H9 (cell line): ENCODE data around the gene ZNRF3. TPM values are rescaled to one million over a fixed set of nuclear protein-coding genes. Genes with fewer than 3 reads are reported as not detected.
A peak's percentile ranks its signal among the peaks of the same experiment; 100 is the strongest.

Experiments
- DNase-seq: peaks from one replicate; pipeline ENCODE4 v3.0.0-alpha.2; 2017
- H2AFZ ChIP-seq: one replicate; pipeline ENCODE4 v1.6.1; 2013; ENCODE audit warnings: mild to moderate bottlenecking, low read length, control low read depth, moderate library complexity
- H2AK5ac ChIP-seq: 2 replicates; pipeline ENCODE4 v1.6.1; 2013; ENCODE audit warnings: low read length, control low read depth, mixed read lengths; ENCODE audit not compliant: insufficient read length
- H2BK120ac ChIP-seq: one replicate; pipeline ENCODE4 v1.6.1; 2013; ENCODE audit warnings: low read depth, mild to moderate bottlenecking, low read length, control low read depth, inconsistent platforms; ENCODE audit not compliant: poor library complexity, severe bottlenecking
- H2BK12ac ChIP-seq: 2 replicates; pipeline ENCODE4 v1.6.1; 2013; ENCODE audit warnings: low read length, control low read depth, mixed read lengths, low read depth; ENCODE audit not compliant: insufficient read length
- H2BK15ac ChIP-seq: 2 replicates; pipeline ENCODE4 v1.6.1; 2013; ENCODE audit warnings: low read depth, low read length, control low read depth
- H2BK20ac ChIP-seq: one replicate; pipeline ENCODE4 v1.6.1; 2013; ENCODE audit warnings: low read depth, mild to moderate bottlenecking, low read length, control low read depth, inconsistent platforms; ENCODE audit not compliant: poor library complexity, severe bottlenecking
- H2BK5ac ChIP-seq: 2 replicates; pipeline ENCODE4 v1.6.1; 2013; ENCODE audit warnings: low read length, control low read depth, mixed read lengths; ENCODE audit not compliant: insufficient read length
- H3K14ac ChIP-seq: 2 replicates; pipeline ENCODE4 v1.6.1; 2013; ENCODE audit warnings: low read length, control low read depth; ENCODE audit not compliant: insufficient read depth
- H3K18ac ChIP-seq: 2 replicates; pipeline ENCODE4 v1.6.1; 2013; ENCODE audit warnings: low read depth, mild to moderate bottlenecking, mixed read lengths, low read length, control low read depth; ENCODE audit not compliant: insufficient read length
- H3K23ac ChIP-seq: 2 replicates; pipeline ENCODE4 v1.6.1; 2013; ENCODE audit warnings: low read length, control low read depth, mixed read lengths, low read depth; ENCODE audit not compliant: insufficient read length
- H3K23me2 ChIP-seq: 2 replicates; pipeline ENCODE4 v1.6.1; 2013; ENCODE audit warnings: low read depth, mild to moderate bottlenecking, mixed read lengths, low read length, control low read depth; ENCODE audit not compliant: insufficient read length, poor library complexity, severe bottlenecking
- H3K27ac ChIP-seq: 2 replicates; pipeline ENCODE4 v1.5.1; 2013; ENCODE audit warnings: low read length, control low read depth, mixed read lengths, low read depth; ENCODE audit not compliant: insufficient read length
- H3K27me3 ChIP-seq: 2 replicates; pipeline ENCODE4 v1.6.1; 2013; ENCODE audit warnings: low read length, control low read depth, inconsistent platforms; ENCODE audit not compliant: insufficient read depth
- H3K4ac ChIP-seq: 2 replicates; pipeline ENCODE4 v1.6.1; 2013; ENCODE audit warnings: low read depth, mild to moderate bottlenecking, control low read depth, inconsistent platforms, low read length, moderate library complexity
- H3K4me1 ChIP-seq: 2 replicates; pipeline ENCODE4 v1.6.1; 2013; ENCODE audit warnings: low read length, control low read depth, inconsistent platforms; ENCODE audit not compliant: insufficient read depth
- H3K4me2 ChIP-seq: 2 replicates; pipeline ENCODE4 v1.6.1; 2013; ENCODE audit warnings: low read length, control low read depth, mixed read lengths; ENCODE audit not compliant: insufficient read length, insufficient read depth
- H3K56ac ChIP-seq: 2 replicates; pipeline ENCODE4 v1.6.1; 2013; ENCODE audit warnings: low read depth, mild to moderate bottlenecking, mixed read lengths, low read length, control low read depth; ENCODE audit not compliant: insufficient read length
- H3K79me1 ChIP-seq: 2 replicates; pipeline ENCODE4 v1.6.1; 2013; ENCODE audit warnings: low read depth, mild to moderate bottlenecking, moderate library complexity, low read length, control low read depth, inconsistent platforms; ENCODE audit not compliant: insufficient read depth, poor library complexity, severe bottlenecking
- H3K79me2 ChIP-seq: 2 replicates; pipeline ENCODE4 v1.6.1; 2013; ENCODE audit warnings: low read length, control low read depth, inconsistent platforms; ENCODE audit not compliant: insufficient read depth
- H3K9ac ChIP-seq: 2 replicates; pipeline ENCODE4 v1.6.1; 2013; ENCODE audit warnings: low read length, control low read depth, mixed read lengths; ENCODE audit not compliant: insufficient read length; ENCODE audit errors: extremely low read depth
- H3K9me3 ChIP-seq: one replicate; pipeline ENCODE4 v1.6.1; 2013; ENCODE audit warnings: low read depth, low read length, inconsistent platforms; ENCODE audit not compliant: control insufficient read depth
- H3T11ph ChIP-seq: one replicate; pipeline ENCODE4 v1.6.1; 2013; ENCODE audit warnings: mild to moderate bottlenecking, low read length, control low read depth, inconsistent platforms
- H4K20me1 ChIP-seq: one replicate; pipeline ENCODE4 v1.6.1; 2013; ENCODE audit not compliant: control insufficient read depth, insufficient read length, insufficient read depth
- H4K5ac ChIP-seq: 2 replicates; pipeline ENCODE4 v1.6.1; 2013; ENCODE audit warnings: low read depth, mild to moderate bottlenecking, mixed read lengths, low read length, control low read depth; ENCODE audit not compliant: insufficient read length
- H4K8ac ChIP-seq: replicated peaks from 2 replicates; pipeline ENCODE4 v1.6.1; 2013; ENCODE audit warnings: low read length, control low read depth, mixed read lengths, low read depth; ENCODE audit not compliant: insufficient read length
- H4K91ac ChIP-seq: 2 replicates; pipeline ENCODE4 v1.6.1; 2013; ENCODE audit warnings: low read depth, mild to moderate bottlenecking, moderate library complexity, mixed read lengths, low read length, control low read depth; ENCODE audit not compliant: insufficient read length
- H3K27ac Mint-ChIP-seq, 3 experiments: 2 replicates in 2 of 3; 3 replicates in 1 of 3; pipeline ENCODE4 v1.8.0; 2020 to 2021; ENCODE audit warnings: mixed read lengths in 3 of 3, mild to moderate bottlenecking in 1 of 3, moderate library complexity in 1 of 3
- H3K27me3 Mint-ChIP-seq: 2 replicates; pipeline ENCODE4 v1.8.0; 2021; ENCODE audit warnings: low read depth, mild to moderate bottlenecking, moderate library complexity, mixed read lengths
- H3K36me3 Mint-ChIP-seq, 3 experiments: 2 replicates in 2 of 3; 3 replicates in 1 of 3; pipeline ENCODE4 v1.8.0; 2020 to 2021; ENCODE audit warnings: low read depth in 3 of 3, mixed read lengths in 3 of 3; ENCODE audit not compliant: insufficient read depth in 1 of 3
- H3K4me1 Mint-ChIP-seq, 2 experiments: 2 replicates each; pipeline ENCODE4 v1.8.0; 2020; ENCODE audit warnings: mixed read lengths in 2 of 2
- H3K4me3 Mint-ChIP-seq, 2 experiments: 2 replicates in 1 of 2; 3 replicates in 1 of 2; pipeline ENCODE4 v1.8.0; 2020 to 2021; ENCODE audit warnings: mild to moderate bottlenecking in 2 of 2, mixed read lengths in 2 of 2, moderate library complexity in 1 of 2
- H3K9me3 Mint-ChIP-seq, 2 experiments: 2 replicates in 1 of 2; 3 replicates in 1 of 2; pipeline ENCODE4 v1.8.0; 2020; ENCODE audit warnings: mild to moderate bottlenecking in 2 of 2, mixed read lengths in 2 of 2, moderate library complexity in 1 of 2
- CTCF ChIP-seq: fragments of 200-600 bp; sonication (generic); conservative IDR thresholded peaks from 3 replicates; pipeline ENCODE4 v1.8.0; 2021; ENCODE audit warnings: antibody characterized with exemption, mild to moderate bottlenecking
- WGBS: extraction: QIAGEN DNeasy Blood & Tissue Kit; methylation state at CpG from one replicate; pipeline ENCODE4 v1.1.7; 2013; ENCODE audit warnings: missing lambda C conversion rate, low lambda C conversion rate, mixed read lengths; ENCODE audit not compliant: insufficient read length; ENCODE audit errors: extremely low coverage; 5-methylcytosine and 5-hydroxymethylcytosine counted together
- total RNA-seq: library from RNA; stranded (reverse); gene quantifications from 2 replicates; pipeline ENCODE4 v1.2.1, GENCODE V29; 2021

The ZNRF3 gene
- total RNA-seq, 1 experiment from 2014 or later, result 20.6 TPM

DNA sequence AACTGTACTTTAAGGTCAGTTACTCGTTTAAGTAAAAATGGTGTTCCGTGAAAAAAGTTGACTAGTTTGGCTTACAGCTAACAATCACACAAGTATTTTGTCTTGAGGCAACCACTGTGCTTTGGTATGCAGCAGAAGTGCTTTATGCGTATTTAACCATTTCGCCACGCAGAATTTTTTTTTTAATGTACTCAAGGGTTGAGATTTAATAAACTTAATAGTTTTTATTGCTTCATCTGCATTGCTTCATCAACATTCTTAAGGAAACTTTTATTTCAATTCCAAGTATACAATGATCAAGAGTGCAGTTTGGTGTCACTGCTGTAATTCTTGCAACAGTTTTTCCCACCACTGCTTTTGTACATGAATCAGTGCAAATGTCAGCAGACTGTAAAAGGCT is 66.4 kb downstream of the ZNRF3 start:
- Histone ChIP-seq H3T11ph (no peak overlapping the region), H3K56ac (no peak overlapping the region), H4K8ac (no peak overlapping the region), H3K27me3 (no peaks in the 10 kb centered on the region), H3K79me2 (peaks cover 16% of the 10 kb centered on the region; the same call in 1 of the 2 replicates), H3K4ac (no peak overlapping the region), H2BK15ac (no peak overlapping the region), H3K9me3 (no peaks in the 10 kb centered on the region), H3K27ac (no peak overlapping the region), H3K23ac (no peak overlapping the region), H2AK5ac (no peak overlapping the region), H4K20me1 (peaks cover 5% of the 10 kb centered on the region), H2BK12ac (no peak overlapping the region), H3K14ac (no peak overlapping the region), H3K23me2 (no peaks in the 10 kb centered on the region), H2BK5ac (no peak overlapping the region), H2BK120ac (no peak overlapping the region), H3K18ac (no peak overlapping the region), H2AFZ (no peak overlapping the region), H3K9ac (no peak overlapping the region), H3K4me1 (peaks cover 4% of the 10 kb centered on the region; the same call in 1 of the 2 replicates), H3K79me1 (peaks cover 4% of the 10 kb centered on the region), H4K5ac (no peak overlapping the region), H4K91ac (no peak overlapping the region), H2BK20ac (no peak overlapping the region), H3K4me2 (no peak overlapping the region)
- peak overlapping the region in 1 of 3 experiments; percentile 84; a peak in 1 of 7 replicates for H3K27ac Mint-ChIP-seq
- peaks cover 15 to 25% (median 17%) of the 10 kb centered on the region in 3 experiments for H3K36me3 Mint-ChIP-seq
- peaks cover 39 to 41% of the 10 kb centered on the region in 2 experiments for H3K4me1 Mint-ChIP-seq
- DNase-seq, result no peak
- H3K27me3 Mint-ChIP-seq, result no peaks in the 10 kb centered on the region
- no peak overlapping the region for H3K4me3 Mint-ChIP-seq
- H3K9me3 Mint-ChIP-seq, result peaks cover 14 to 15% of the 10 kb centered on the region in 2 experiments
- TF ChIP-seq CTCF, result no peak
- no CpG with 5 or more reads among the region's 5 CpGs for WGBS
